Measurements from ENCODE around the gene CHFR. TPM values are rescaled to one million over a fixed set of nuclear protein-coding genes. Genes with fewer than 3 reads are reported as not detected.

CHFR gene
- total RNA-seq, 1 donor from 2014 or later = 108 TPM

GRCh38 chr12:132789099-132789471 lies 98.3 kb downstream of the CHFR start:
- no peak for DNase-seq
- Mint-ChIP-seq H3K4me3 (no peak overlapping the region), H3K27ac (no peak overlapping the region), H3K36me3 (ENCODE audit: low read depth) (peaks cover 74% of the 10 kb centered on the region), H3K9me3 (no peaks in the 10 kb centered on the region), H3K4me1 (no peaks in the 10 kb centered on the region), H3K27me3 (no peaks in the 10 kb centered on the region)
- no peak for TF ChIP-seq CTCF (IDR thresholded peaks at IDR 0.05)
- ATAC-seq (ENCODE audit: low read depth) = no peak
- intact Hi-C loops (cut with micrococcal nuclease) = no loop called here
- ChIA-PET POLR2A (no interaction called here), CTCF (no interaction called here)

GRCh38 chr12:132788375-132789098 lies 98.9 kb downstream of the CHFR start:
- Mint-ChIP-seq H3K4me3 (no peak overlapping the region), H3K27ac (no peak overlapping the region), H3K36me3 (ENCODE audit: low read depth) (peaks cover 75% of the 10 kb centered on the region), H3K27me3 (no peaks in the 10 kb centered on the region), H3K4me1 (no peaks in the 10 kb centered on the region), H3K9me3 (no peaks in the 10 kb centered on the region)
- no peak for TF ChIP-seq CTCF (IDR thresholded peaks at IDR 0.05)
- ChIA-PET CTCF (no interaction called here), POLR2A (no interaction called here)
- DNase-seq (no peak), ATAC-seq (ENCODE audit: low read depth) (no peak)
- intact Hi-C loops (cut with micrococcal nuclease) = no loop called here

- ATAC-seq (ENCODE audit: low read depth) (no peak), DNase-seq (no peak)
- H3K36me3 Mint-ChIP-seq (ENCODE audit: low read depth) = peaks cover 79% of the 10 kb centered on the region
- POLR2A ChIA-PET = no interaction called here
- CTCF ChIA-PET = no interaction called here
- H3K27ac Mint-ChIP-seq = no peak overlapping the region
- no peaks in the 10 kb centered on the region for H3K4me1 Mint-ChIP-seq
- H3K4me3 Mint-ChIP-seq = no peak overlapping the region
- intact Hi-C loops (cut with micrococcal nuclease) = no loop called here
- TF ChIP-seq CTCF (IDR thresholded peaks at IDR 0.05) = no peak
- H3K27me3 Mint-ChIP-seq = no peaks in the 10 kb centered on the region
- H3K9me3 Mint-ChIP-seq = no peaks in the 10 kb centered on the region
Observed at GRCh38 chr12:132787877-132788276, 99.5 kb downstream of the CHFR start.

- Mint-ChIP-seq H3K27me3 (no peaks in the 10 kb centered on the region), H3K27ac (no peak overlapping the region), H3K4me3 (no peak overlapping the region), H3K4me1 (no peaks in the 10 kb centered on the region), H3K9me3 (no peaks in the 10 kb centered on the region), H3K36me3 (ENCODE audit: low read depth) (peaks cover 86% of the 10 kb centered on the region)
- ChIA-PET CTCF (no interaction called here), POLR2A (no interaction called here)
- DNase-seq = no peak
- ATAC-seq (ENCODE audit: low read depth) = no peak
- no peak for TF ChIP-seq CTCF (IDR thresholded peaks at IDR 0.05)
- intact Hi-C loops (cut with micrococcal nuclease) = no loop called here
Observed at GRCh38 chr12:132786192-132786591, 101.2 kb downstream of the CHFR start.

- Mint-ChIP-seq H3K27me3 (no peaks in the 10 kb centered on the region), H3K9me3 (no peaks in the 10 kb centered on the region), H3K4me1 (no peaks in the 10 kb centered on the region), H3K36me3 (ENCODE audit: low read depth) (peaks cover 87% of the 10 kb centered on the region), H3K4me3 (no peak overlapping the region), H3K27ac (no peak overlapping the region)
- intact Hi-C loops (cut with micrococcal nuclease) = no loop called here
- ChIA-PET POLR2A (no interaction called here), CTCF (no interaction called here)
- TF ChIP-seq CTCF (IDR thresholded peaks at IDR 0.05) = no peak
- DNase-seq = no peak
- ATAC-seq (ENCODE audit: low read depth) = no peak
Observed at GRCh38 chr12:132784580-132784979, 102.8 kb downstream of the CHFR start.
